HepG2 (cell line): ENCODE measurements around the gene UBE2D4. TPM values are rescaled to one million over a fixed set of nuclear protein-coding genes. Genes with fewer than 3 reads are reported as not detected.

Source experiments
- ELF1 ChIP-seq: sonication (generic); formaldehyde crosslinking; IDR thresholded peaks from 2 replicates; pipeline ENCODE4 v1.4.0; 2020; ENCODE audit warnings: missing genetic modification reagents
- HDAC6 ChIP-seq: fragments of 200-600 bp; sonication (generic); IDR thresholded peaks from 2 replicates; pipeline ENCODE4 v1.7.0; 2017; ENCODE audit warnings: mild to moderate bottlenecking, antibody characterized with exemption, low read length, low read depth
- ISL2 ChIP-seq: sonication (generic); formaldehyde crosslinking; IDR thresholded peaks from 2 replicates; pipeline ENCODE4 v1.5.0; 2020; ENCODE audit warnings: missing genetic modification reagents
- KDM6A ChIP-seq: IDR thresholded peaks from 2 replicates; pipeline ENCODE4 v1.6.1; 2016; ENCODE audit warnings: low read depth
- KLF9 ChIP-seq: IDR thresholded peaks from 2 replicates; pipeline ENCODE4 v1.6.1; 2016; ENCODE audit warnings: low read depth
- MAF1 ChIP-seq: sonication (generic); formaldehyde crosslinking; IDR thresholded peaks from 2 replicates; pipeline ENCODE4 v1.5.0; 2020; ENCODE audit warnings: missing genetic modification reagents, borderline replicate concordance
- MAFK ChIP-seq, 2 experiments: IDR thresholded peaks in 1 of 2; conservative IDR thresholded peaks in 1 of 2; 2 replicates each; pipeline ENCODE4 v1.6.1; 2011; ENCODE audit warnings: improper control_type of control experiment in 2 of 2, low read length in 2 of 2
- PTBP1 ChIP-seq: fragments of 200-400 bp; formaldehyde crosslinking; IDR thresholded peaks from 2 replicates; pipeline ENCODE4 v1.6.1; 2018; ENCODE audit warnings: low read length, low read depth; ENCODE audit not compliant: poor library complexity, severe bottlenecking
- RBM39 ChIP-seq: fragments of 200-400 bp; formaldehyde crosslinking; IDR thresholded peaks from one replicate; pipeline ENCODE4 v1.6.1; 2018; ENCODE audit warnings: antibody characterized with exemption, mild to moderate bottlenecking, low read depth, low read length; ENCODE audit not compliant: poor library complexity, severe bottlenecking
- SP1 ChIP-seq, 2 experiments: fragments of 450-650 bp in 1 of 2; sonication (generic) in 1 of 2; formaldehyde crosslinking in 1 of 2; IDR thresholded peaks; 2 replicates each; pipeline versions ENCODE4 v1.4.0 to v1.6.1; 2016 to 2020; ENCODE audit warnings: missing genetic modification reagents in 1 of 2
- XRCC5 ChIP-seq: fragments of 200-400 bp; formaldehyde crosslinking; optimal IDR thresholded peaks from 2 replicates; pipeline ENCODE3; 2017; ENCODE audit warnings: mild to moderate bottlenecking, low read length
- ZBTB42 ChIP-seq: sonication (generic); formaldehyde crosslinking; IDR thresholded peaks from 2 replicates; pipeline ENCODE4 v1.5.0; 2020; ENCODE audit warnings: mild to moderate bottlenecking, missing genetic modification reagents
- ZBTB7B ChIP-seq: sonication (generic); formaldehyde crosslinking; IDR thresholded peaks from 2 replicates; pipeline ENCODE4 v1.4.0; 2020; ENCODE audit warnings: missing genetic modification reagents
- ZC3H13 ChIP-seq: sonication (generic); formaldehyde crosslinking; IDR thresholded peaks from 2 replicates; pipeline ENCODE4 v1.8.1; 2023; ENCODE audit warnings: mild to moderate bottlenecking, missing genetic modification reagents, moderate library complexity
- ZNF333 ChIP-seq: sonication (generic); formaldehyde crosslinking; IDR thresholded peaks from 2 replicates; pipeline ENCODE4 v1.4.0; 2020; ENCODE audit warnings: mild to moderate bottlenecking, missing genetic modification reagents, borderline replicate concordance
- ZNF556 ChIP-seq: sonication (generic); formaldehyde crosslinking; IDR thresholded peaks from 2 replicates; pipeline ENCODE4 v1.4.0; 2020; ENCODE audit warnings: mild to moderate bottlenecking, missing genetic modification reagents, borderline replicate concordance
- ZNF564 ChIP-seq: sonication (generic); formaldehyde crosslinking; IDR thresholded peaks from 2 replicates; pipeline ENCODE4 v1.8.1; 2023; ENCODE audit warnings: mild to moderate bottlenecking, missing genetic modification reagents
- ZNF616 ChIP-seq: sonication (generic); formaldehyde crosslinking; IDR thresholded peaks from 2 replicates; pipeline ENCODE4 v1.5.0; 2020; ENCODE audit warnings: low read depth, mild to moderate bottlenecking, missing genetic modification reagents
- ZNF772 ChIP-seq: sonication (generic); formaldehyde crosslinking; IDR thresholded peaks from 2 replicates; pipeline ENCODE4 v1.5.0; 2020; ENCODE audit warnings: mild to moderate bottlenecking, missing genetic modification reagents
- ZNF878 ChIP-seq: sonication (generic); formaldehyde crosslinking; IDR thresholded peaks from 2 replicates; pipeline ENCODE4 v1.8.1; 2023; ENCODE audit warnings: mild to moderate bottlenecking, missing genetic modification reagents, moderate library complexity
- ZSCAN21 ChIP-seq: sonication (generic); formaldehyde crosslinking; IDR thresholded peaks from 2 replicates; pipeline ENCODE4 v1.8.0; 2022; ENCODE audit warnings: mild to moderate bottlenecking, missing genetic modification reagents, moderate library complexity, borderline replicate concordance
- polyA plus RNA-seq, 8 experiments: library from polyadenylated mRNA; depleted of rRNA in 3 of 8; stranded (reverse) in 7 of 8; unstranded in 1 of 8; fragments of >200 nt; fragmentation: Illumina TruSeq in 4 of 8; extraction: Trizol in 4 of 8; gene quantifications; 2 replicates each; pipeline versions ENCODE4 v1.2.1 to v1.2.3, GENCODE V29; 2011 to 2016; ENCODE audit warnings: low read depth in 4 of 8, missing spikeins in 1 of 8, mixed read lengths in 1 of 8; ENCODE audit not compliant: insufficient read depth in 1 of 8
- total RNA-seq, 5 experiments: library from RNA; depleted of rRNA; stranded (reverse); fragments of >200 nt; fragmentation: Illumina TruSeq; extraction: Trizol; gene quantifications; 2 replicates each; pipeline ENCODE4 v1.2.3, GENCODE V29; 2016; ENCODE audit warnings: low read depth in 1 of 5
- TF ChIP-seq, protein P1 (sequence below): sonication (generic); formaldehyde crosslinking; IDR thresholded peaks from 2 replicates; pipeline ENCODE4 v1.5.1; 2020; ENCODE audit warnings: mild to moderate bottlenecking, missing genetic modification reagents, borderline replicate concordance
- TF ChIP-seq, protein P2 (sequence below): fragments of 450-650 bp; IDR thresholded peaks from 2 replicates; pipeline ENCODE4 v1.6.1; 2017; ENCODE audit warnings: mild to moderate bottlenecking

Gene UBE2D4
- total and polyA plus RNA-seq, 2 of the 13 experiments (the other 11 are each of a cell fraction or from before 2014, with no cell fraction given): 9.9 to 16.0 TPM

- TF ChIP-seq ZNF333 (no peak), ZNF772 (CRISPR knock-in tag) (peak; percentile 79), MAF1 (no peak), MAFK (conservative IDR thresholded peaks at IDR 0.05 in 1 of 2, IDR thresholded peaks at IDR 0.05 in 1 of 2; ENCODE audit: low read length in 2 of 2) (no peak), KLF9 (no peak), ELF1 (CRISPR knock-in tag) (peak; percentile 90), KDM6A (CRISPR knock-in tag) (peak; percentile 69; the same call in 1 of the 2 replicates), SP1 (IDR thresholded peaks at IDR 0.05) (no peak), SP1 (CRISPR knock-in tag; IDR thresholded peaks at IDR 0.05) (no peak), ZC3H13 (no peak), ZNF564 (CRISPR knock-in tag) (no peak), ZNF556 (CRISPR knock-in tag) (no peak), ZNF878 (CRISPR knock-in tag) (peak; percentile 80; the same call in 1 of the 2 replicates), RBM39 (no peak), HDAC6 (no peak), ZBTB42 (CRISPR knock-in tag) (no peak), ZBTB7B (CRISPR knock-in tag) (peak; percentile 87), ZNF616 (CRISPR knock-in tag) (no peak), PTBP1 (no peak), ISL2 (CRISPR knock-in tag) (peak; percentile 59; the same call in 1 of the 2 replicates), XRCC5 (peak; percentile 61), ZSCAN21 (CRISPR knock-in tag) (peak; percentile 56; the same call in 1 of the 2 replicates)
- TF ChIP-seq, protein P1, sequence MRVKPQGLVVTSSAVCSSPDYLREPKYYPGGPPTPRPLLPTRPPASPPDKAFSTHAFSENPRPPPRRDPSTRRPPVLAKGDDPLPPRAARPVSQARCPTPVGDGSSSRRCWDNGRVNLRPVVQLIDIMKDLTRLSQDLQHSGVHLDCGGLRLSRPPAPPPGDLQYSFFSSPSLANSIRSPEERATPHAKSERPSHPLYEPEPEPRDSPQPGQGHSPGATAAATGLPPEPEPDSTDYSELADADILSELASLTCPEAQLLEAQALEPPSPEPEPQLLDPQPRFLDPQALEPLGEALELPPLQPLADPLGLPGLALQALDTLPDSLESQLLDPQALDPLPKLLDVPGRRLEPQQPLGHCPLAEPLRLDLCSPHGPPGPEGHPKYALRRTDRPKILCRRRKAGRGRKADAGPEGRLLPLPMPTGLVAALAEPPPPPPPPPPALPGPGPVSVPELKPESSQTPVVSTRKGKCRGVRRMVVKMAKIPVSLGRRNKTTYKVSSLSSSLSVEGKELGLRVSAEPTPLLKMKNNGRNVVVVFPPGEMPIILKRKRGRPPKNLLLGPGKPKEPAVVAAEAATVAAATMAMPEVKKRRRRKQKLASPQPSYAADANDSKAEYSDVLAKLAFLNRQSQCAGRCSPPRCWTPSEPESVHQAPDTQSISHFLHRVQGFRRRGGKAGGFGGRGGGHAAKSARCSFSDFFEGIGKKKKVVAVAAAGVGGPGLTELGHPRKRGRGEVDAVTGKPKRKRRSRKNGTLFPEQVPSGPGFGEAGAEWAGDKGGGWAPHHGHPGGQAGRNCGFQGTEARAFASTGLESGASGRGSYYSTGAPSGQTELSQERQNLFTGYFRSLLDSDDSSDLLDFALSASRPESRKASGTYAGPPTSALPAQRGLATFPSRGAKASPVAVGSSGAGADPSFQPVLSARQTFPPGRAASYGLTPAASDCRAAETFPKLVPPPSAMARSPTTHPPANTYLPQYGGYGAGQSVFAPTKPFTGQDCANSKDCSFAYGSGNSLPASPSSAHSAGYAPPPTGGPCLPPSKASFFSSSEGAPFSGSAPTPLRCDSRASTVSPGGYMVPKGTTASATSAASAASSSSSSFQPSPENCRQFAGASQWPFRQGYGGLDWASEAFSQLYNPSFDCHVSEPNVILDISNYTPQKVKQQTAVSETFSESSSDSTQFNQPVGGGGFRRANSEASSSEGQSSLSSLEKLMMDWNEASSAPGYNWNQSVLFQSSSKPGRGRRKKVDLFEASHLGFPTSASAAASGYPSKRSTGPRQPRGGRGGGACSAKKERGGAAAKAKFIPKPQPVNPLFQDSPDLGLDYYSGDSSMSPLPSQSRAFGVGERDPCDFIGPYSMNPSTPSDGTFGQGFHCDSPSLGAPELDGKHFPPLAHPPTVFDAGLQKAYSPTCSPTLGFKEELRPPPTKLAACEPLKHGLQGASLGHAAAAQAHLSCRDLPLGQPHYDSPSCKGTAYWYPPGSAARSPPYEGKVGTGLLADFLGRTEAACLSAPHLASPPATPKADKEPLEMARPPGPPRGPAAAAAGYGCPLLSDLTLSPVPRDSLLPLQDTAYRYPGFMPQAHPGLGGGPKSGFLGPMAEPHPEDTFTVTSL (CRISPR knock-in tag): peak; percentile 91
- TF ChIP-seq, protein P2, sequence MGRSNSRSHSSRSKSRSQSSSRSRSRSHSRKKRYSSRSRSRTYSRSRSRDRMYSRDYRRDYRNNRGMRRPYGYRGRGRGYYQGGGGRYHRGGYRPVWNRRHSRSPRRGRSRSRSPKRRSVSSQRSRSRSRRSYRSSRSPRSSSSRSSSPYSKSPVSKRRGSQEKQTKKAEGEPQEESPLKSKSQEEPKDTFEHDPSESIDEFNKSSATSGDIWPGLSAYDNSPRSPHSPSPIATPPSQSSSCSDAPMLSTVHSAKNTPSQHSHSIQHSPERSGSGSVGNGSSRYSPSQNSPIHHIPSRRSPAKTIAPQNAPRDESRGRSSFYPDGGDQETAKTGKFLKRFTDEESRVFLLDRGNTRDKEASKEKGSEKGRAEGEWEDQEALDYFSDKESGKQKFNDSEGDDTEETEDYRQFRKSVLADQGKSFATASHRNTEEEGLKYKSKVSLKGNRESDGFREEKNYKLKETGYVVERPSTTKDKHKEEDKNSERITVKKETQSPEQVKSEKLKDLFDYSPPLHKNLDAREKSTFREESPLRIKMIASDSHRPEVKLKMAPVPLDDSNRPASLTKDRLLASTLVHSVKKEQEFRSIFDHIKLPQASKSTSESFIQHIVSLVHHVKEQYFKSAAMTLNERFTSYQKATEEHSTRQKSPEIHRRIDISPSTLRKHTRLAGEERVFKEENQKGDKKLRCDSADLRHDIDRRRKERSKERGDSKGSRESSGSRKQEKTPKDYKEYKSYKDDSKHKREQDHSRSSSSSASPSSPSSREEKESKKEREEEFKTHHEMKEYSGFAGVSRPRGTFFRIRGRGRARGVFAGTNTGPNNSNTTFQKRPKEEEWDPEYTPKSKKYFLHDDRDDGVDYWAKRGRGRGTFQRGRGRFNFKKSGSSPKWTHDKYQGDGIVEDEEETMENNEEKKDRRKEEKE: no peak
Observed at GRCh38 chr7:43905209-43905946, 20.9 kb upstream of the UBE2D4 start (continued).
